H1 (cell line): ENCODE measurements around the gene FMNL2. TPM values are rescaled to one million over a fixed set of nuclear protein-coding genes. Genes with fewer than 3 reads are reported as not detected.

Experiments
- CTCF ChIA-PET: fragments of 300-600 bp; sonication (Branson Sonifier 250); formaldehyde crosslinking; loops from one replicate; lab custom pipeline; 2021; ENCODE audit not compliant: partially characterized antibody; lab: Charles Lee
- POLR2A ChIA-PET: fragments of 300-600 bp; sonication (Branson Sonifier 250); formaldehyde crosslinking; loops from one replicate; lab custom pipeline; 2021; ENCODE audit warnings: inconsistent platforms; ENCODE audit not compliant: partially characterized antibody; lab: Charles Lee
- DNase-seq, 2 experiments: peaks; one replicate each; pipeline versions ENCODE4 v3.0.0 to v3.0.0-alpha.2; 2010 to 2022; ENCODE audit warnings: low spot score in 2 of 2, low read depth in 1 of 2, mixed read lengths in 1 of 2
- FAIRE-seq: peaks from 2 replicates; lab custom pipeline; 2011; peaks lifted over from hg19 to GRCh38; lab: Jason Lieb, UNC
- H2AFZ ChIP-seq: 2 replicates; pipeline ENCODE4 v1.8.1; 2012; ENCODE audit warnings: low read length, inconsistent platforms
- H2AK5ac ChIP-seq: 2 replicates; pipeline ENCODE4 v1.6.1; 2013; ENCODE audit warnings: low read depth, low read length
- H2BK120ac ChIP-seq: replicated peaks from 2 replicates; pipeline ENCODE3; 2013; ENCODE audit warnings: low read depth, low read length, inconsistent platforms
- H2BK12ac ChIP-seq: 2 replicates; pipeline ENCODE4 v1.6.1; 2013; ENCODE audit warnings: low read depth, low read length
- H2BK15ac ChIP-seq: 2 replicates; pipeline ENCODE4 v1.6.1; 2013; ENCODE audit warnings: low read length
- H2BK20ac ChIP-seq: 2 replicates; pipeline ENCODE4 v1.6.1; 2013; ENCODE audit warnings: low read length
- H2BK5ac ChIP-seq: 2 replicates; pipeline ENCODE4 v1.6.1; 2013; ENCODE audit warnings: low read depth, low read length
- H3K14ac ChIP-seq: 2 replicates; pipeline ENCODE4 v1.6.1; 2013; ENCODE audit warnings: inconsistent platforms; ENCODE audit not compliant: insufficient read length
- H3K18ac ChIP-seq: 2 replicates; pipeline ENCODE4 v1.6.1; 2013; ENCODE audit warnings: low read length; ENCODE audit errors: extremely low read depth
- H3K23ac ChIP-seq: 2 replicates; pipeline ENCODE4 v1.6.1; 2013; ENCODE audit warnings: inconsistent platforms; ENCODE audit not compliant: insufficient read length
- H3K23me2 ChIP-seq: 2 replicates; pipeline ENCODE4 v1.6.1; 2013; ENCODE audit warnings: low read depth, low read length
- H3K27ac ChIP-seq: 2 replicates; pipeline ENCODE4 v1.6.1; 2011; ENCODE audit warnings: low read depth, low read length, inconsistent platforms
- H3K27me3 ChIP-seq, 4 experiments: replicated peaks in 1 of 4; 1 replicate in 1 of 4; 2 replicates in 3 of 4; pipeline versions ENCODE4 v1.6.1 to v1.8.1; 2011 to 2013; ENCODE audit warnings: low read length in 3 of 4, mild to moderate bottlenecking in 3 of 4, inconsistent platforms in 2 of 4, mixed read lengths in 2 of 4, moderate library complexity in 1 of 4; ENCODE audit not compliant: control insufficient read depth in 3 of 4, insufficient read depth in 3 of 4; ENCODE audit errors: extremely low read depth in 1 of 4
- H3K36me3 ChIP-seq, 4 experiments: 2 replicates each; pipeline versions ENCODE4 v1.6.1 to v1.8.1; 2011 to 2013; ENCODE audit warnings: mild to moderate bottlenecking in 4 of 4, low read length in 3 of 4, moderate library complexity in 2 of 4, control low read depth in 1 of 4, inconsistent platforms in 1 of 4; ENCODE audit not compliant: insufficient read depth in 4 of 4, control insufficient read depth in 2 of 4
- H3K4ac ChIP-seq: replicated peaks from 2 replicates; pipeline ENCODE3; 2013; ENCODE audit warnings: low read length, low read depth, mixed read lengths, inconsistent platforms; ENCODE audit not compliant: insufficient read length
- H3K4me1 ChIP-seq, 4 experiments: replicated peaks in 1 of 4; 1 replicate in 1 of 4; 2 replicates in 3 of 4; pipeline versions ENCODE4 v1.6.1 to v1.8.1; 2011 to 2013; ENCODE audit warnings: low read length in 3 of 4, inconsistent platforms in 2 of 4, mixed read lengths in 1 of 4; ENCODE audit not compliant: insufficient read depth in 4 of 4, control insufficient read depth in 3 of 4
- H3K4me2 ChIP-seq, 2 experiments: 2 replicates each; pipeline versions ENCODE4 v1.6.1 to v1.8.1; 2011 to 2013; ENCODE audit warnings: low read depth in 2 of 2, low read length in 2 of 2, control low read depth in 1 of 2, inconsistent platforms in 1 of 2, mild to moderate bottlenecking in 1 of 2; ENCODE audit not compliant: insufficient read depth in 1 of 2
- H3K4me3 ChIP-seq, 4 experiments: fragments of 200-600, 300-600 bp in 1 of 4; sonication (generic), shearing (Covaris generic), sonication (Bioruptor Twin) in 1 of 4; 2 replicates each; pipeline versions ENCODE4 v1.5.1 to v1.8.1; 2011 to 2016; ENCODE audit warnings: low read length in 4 of 4, low read depth in 3 of 4, control low read depth in 2 of 4, inconsistent platforms in 2 of 4, mild to moderate bottlenecking in 2 of 4, mixed read lengths in 1 of 4, moderate library complexity in 1 of 4; ENCODE audit not compliant: insufficient read depth in 2 of 4; ENCODE audit errors: extremely low read depth in 1 of 4
- H3K56ac ChIP-seq: replicated peaks from 2 replicates; pipeline ENCODE3; 2013; ENCODE audit warnings: low read depth, mild to moderate bottlenecking, mixed read lengths, low read length, inconsistent platforms; ENCODE audit not compliant: insufficient read length
- H3K79me1 ChIP-seq: 2 replicates; pipeline ENCODE4 v1.6.1; 2013; ENCODE audit warnings: low read depth, low read length, control low read depth
- H3K79me2 ChIP-seq, 2 experiments: 2 replicates each; pipeline versions ENCODE4 v1.6.1 to v1.8.1; 2012 to 2013; ENCODE audit warnings: low read length in 2 of 2, mild to moderate bottlenecking in 2 of 2, inconsistent platforms in 1 of 2; ENCODE audit not compliant: insufficient read depth in 2 of 2, control insufficient read depth in 1 of 2
- H3K9ac ChIP-seq, 4 experiments: replicated peaks in 1 of 4; 1 replicate in 1 of 4; 2 replicates in 3 of 4; pipeline versions ENCODE4 v1.6.1 to v1.8.1; 2011 to 2013; ENCODE audit warnings: low read depth in 3 of 4, low read length in 3 of 4, control low read depth in 2 of 4, mild to moderate bottlenecking in 2 of 4, moderate library complexity in 2 of 4, inconsistent platforms in 1 of 4; ENCODE audit errors: extremely low read depth in 1 of 4
- H3K9me3 ChIP-seq, 2 experiments: 2 replicates each; pipeline versions ENCODE4 v1.6.1 to v1.8.1; 2012 to 2013; ENCODE audit warnings: mild to moderate bottlenecking in 2 of 2, moderate library complexity in 2 of 2, control low read depth in 1 of 2, inconsistent platforms in 1 of 2, low read depth in 1 of 2, low read length in 1 of 2, mixed read lengths in 1 of 2; ENCODE audit not compliant: insufficient read depth in 2 of 2
- H4K20me1 ChIP-seq, 2 experiments: replicated peaks in 1 of 2; 2 replicates each; pipeline versions ENCODE3 to v1.8.1; 2011 to 2013; ENCODE audit warnings: inconsistent platforms in 2 of 2, low read length in 2 of 2, mild to moderate bottlenecking in 1 of 2; ENCODE audit not compliant: insufficient read depth in 2 of 2, control insufficient read depth in 1 of 2
- H4K5ac ChIP-seq: 2 replicates; pipeline ENCODE4 v1.6.1; 2013; ENCODE audit warnings: low read length, low read depth, mixed read lengths, inconsistent platforms; ENCODE audit not compliant: insufficient read length
- H4K8ac ChIP-seq: 2 replicates; pipeline ENCODE4 v1.8.0; 2013; ENCODE audit warnings: mild to moderate bottlenecking, moderate library complexity, low read length, inconsistent platforms; ENCODE audit not compliant: insufficient read depth; ENCODE audit errors: extremely low read depth
- H4K91ac ChIP-seq: replicated peaks from 2 replicates; pipeline ENCODE3; 2013; ENCODE audit warnings: low read length, mixed read lengths, inconsistent platforms; ENCODE audit not compliant: insufficient read length
- TBP ChIP-seq: IDR thresholded peaks from 2 replicates; pipeline ENCODE4 v1.6.1; 2011; ENCODE audit warnings: low read depth, low read length, improper control_type of control experiment
- WGBS, 2 experiments: shearing (Covaris generic) in 1 of 2; methylation state at CpG; one replicate each; pipeline versions ENCODE4 v1.1.6 to v1.1.7; 2013 to 2015; ENCODE audit warnings: low lambda C conversion rate in 2 of 2, mixed read lengths in 2 of 2, inconsistent platforms in 1 of 2, low coverage in 1 of 2, missing lambda C conversion rate in 1 of 2; ENCODE audit not compliant: insufficient replicate concordance in 2 of 2, insufficient coverage in 1 of 2, insufficient read length in 1 of 2; ENCODE audit errors: extremely low coverage in 1 of 2, missing lambda C conversion rate in 1 of 2; 5-methylcytosine and 5-hydroxymethylcytosine counted together
- polyA plus RNA-seq, 7 experiments: library from polyadenylated mRNA; depleted of rRNA in 3 of 7; stranded (reverse) in 5 of 7; unstranded in 2 of 7; fragments of >200 nt in 5 of 7; fragments of 200-250 nt in 2 of 7; gene quantifications; 1 replicate in 5 of 7; 2 replicates in 1 of 7; 4 replicates in 1 of 7; pipeline versions ENCODE4 v1.2.1 to v1.2.3, GENCODE V29; 2011 to 2013; ENCODE audit warnings: missing spikeins in 2 of 7, mixed read lengths in 2 of 7
- total RNA-seq: library from RNA; stranded (reverse); fragmentation: NEBNext Ultra II Directional; extraction: Animal tissue kit (Norgen Biotek cat#: 25700); gene quantifications from 2 replicates; pipeline ENCODE4 v1.2.1, GENCODE V29; 2021

FMNL2 gene
- total and polyA plus RNA-seq, 2 of the 8 experiments (the other 6 are each of a cell fraction or from before 2014, with no cell fraction given): 15.5 to 45.1 TPM

GRCh38 chr2:152450176-152450575 is 115.2 kb downstream of the FMNL2 start:
- Histone ChIP-seq H2BK120ac (no peak overlapping the region), H3K9ac (no peak overlapping the region), H3K27ac (no peak overlapping the region), H2AFZ (no peak overlapping the region), H3K23me2 (peaks cover 3% of the 10 kb centered on the region; the same call in 1 of the 2 replicates), H3K23ac (no peak overlapping the region), H3K4me3 (0 out of 8 replicates have a peak overlapping the region, but pooled peaks of 1 of the 4 experiments have one; percentile 3), H3K36me3 (no peaks in the 10 kb centered on the region), H2BK20ac (no peak overlapping the region), H2BK5ac (no peak overlapping the region), H3K79me1 (peaks cover 6% of the 10 kb centered on the region; the same call in 1 of the 2 replicates), H3K4me1 (peaks cover 13 to 34% (median 23%) of the 10 kb centered on the region in 4 experiments; a peak in 5 of 7 replicates), H3K79me2 (peaks cover 0 to 82% of the 10 kb centered on the region in 2 experiments; a peak in 2 of 4 replicates), H2AK5ac (no peak overlapping the region), H3K4ac (no peak overlapping the region), H3K9me3 (no peaks in the 10 kb centered on the region), H3K18ac (no peak overlapping the region), H3K56ac (no peak overlapping the region), H4K91ac (no peak overlapping the region), H2BK15ac (no peak overlapping the region), H4K5ac (no peak overlapping the region), H3K4me2 (0 out of 4 replicates have a peak overlapping the region, but pooled peaks of 1 of the 2 experiments have one; percentile 19), H3K14ac (no peak overlapping the region), H3K27me3 (no peaks in the 10 kb centered on the region), H4K20me1 (peaks cover 1 to 2% of the 10 kb centered on the region in 2 experiments), H4K8ac (no peak overlapping the region), H2BK12ac (no peak overlapping the region; the same call in 1 of the 2 replicates)
- DNase-seq: no peak
- CTCF ChIA-PET: interaction anchor here (0.8 to 1.3 kb wide), 7 partner anchors 12 to 273 kb away, joined by 3 to 4 read pairs (median 3); no protein-coding TSS in a partner anchor
- POLR2A ChIA-PET: interaction anchor here (1.7 to 2.3 kb wide), 2 partner anchors 17 to 25 kb away, joined by 3 to 6 read pairs; no protein-coding TSS in a partner anchor
- TF ChIP-seq TBP: no peak
- 87% methylated on average over 4 of the region's 4 CpGs; no CpG with 5 or more reads in 1 of the 2 experiments for WGBS, 2 experiments
- no peak for FAIRE-seq
